ENCODE measurements around the gene KRTAP4-11. TPM values are rescaled to one million over a fixed set of nuclear protein-coding genes. Genes with fewer than 3 reads are reported as not detected.
"Not testable (repeated sequence)": the region's sequence is repeated elsewhere in the genome, so short reads cannot be mapped to it uniquely, and the experiment has no call there.

Gene KRTAP4-11
- total and polyA plus RNA-seq, 2 of the 8 experiments (the other 6 are each of a cell fraction or from before 2014, with no cell fraction given), result not detected

DNA sequence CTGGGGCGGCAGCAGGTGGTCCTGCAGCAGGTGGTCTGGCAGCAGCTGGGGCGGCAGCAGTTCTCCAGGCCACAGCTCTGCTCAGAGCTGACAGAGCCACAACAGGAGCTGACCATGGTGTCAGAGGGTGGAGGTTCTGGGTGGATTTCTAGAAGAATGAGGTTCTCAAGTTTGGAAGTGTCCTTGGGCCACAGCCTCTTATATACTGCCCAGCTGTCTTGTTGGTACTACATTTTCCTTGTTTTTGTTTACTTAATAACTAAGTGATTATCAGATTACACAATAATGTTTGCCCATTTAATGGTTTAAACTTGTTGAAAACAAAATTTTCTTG, 31.4 kb upstream of the KRTAP4-11 start, which contains the start of gene KRTAP4-5 (continued):
- TF ChIP-seq SP2 (IDR thresholded peaks at IDR 0.05; ENCODE audit: low read length) (no peak), SUZ12 (IDR thresholded peaks at IDR 0.05; ENCODE audit: low read length) (no peak), CHD2 (IDR thresholded peaks at IDR 0.05; ENCODE audit: low read length) (no peak), BRCA1 (IDR thresholded peaks at IDR 0.05; ENCODE audit: low read depth, low read length) (no peak), CEBPB (IDR thresholded peaks at IDR 0.05; ENCODE audit: low read depth, low read length) (no peak)

- H3K23me2 ChIP-seq (ENCODE audit: low read depth, low read length); POLR2A ChIA-PET (ENCODE audit: partially characterized antibody); H4K8ac ChIP-seq (ENCODE audit: extremely low read depth, insufficient read depth, low read length); H3K18ac ChIP-seq (ENCODE audit: extremely low read depth, low read length); H2BK120ac ChIP-seq (replicated peaks; ENCODE audit: low read depth, low read length); H4K20me1 ChIP-seq (replicated peaks in 1 of 2; ENCODE audit: control insufficient read depth in 1 of 2, insufficient read depth in 2 of 2, low read length in 2 of 2); H2BK15ac ChIP-seq (ENCODE audit: low read length); H3K27ac ChIP-seq (ENCODE audit: low read depth, low read length); H3K9ac ChIP-seq (replicated peaks in 1 of 4; ENCODE audit: extremely low read depth in 1 of 4, low read depth in 3 of 4, low read length in 3 of 4); H3K36me3 ChIP-seq (ENCODE audit: control insufficient read depth in 2 of 4, insufficient read depth in 4 of 4, low read length in 3 of 4); H2AK5ac ChIP-seq (ENCODE audit: low read depth, low read length); H2BK5ac ChIP-seq (ENCODE audit: low read depth, low read length); H3K27me3 ChIP-seq (replicated peaks in 1 of 4; ENCODE audit: control insufficient read depth in 3 of 4, extremely low read depth in 1 of 4, insufficient read depth in 3 of 4, low read length in 3 of 4); H3K79me2 ChIP-seq (ENCODE audit: control insufficient read depth in 1 of 2, insufficient read depth in 2 of 2, low read length in 2 of 2); H2AFZ ChIP-seq (ENCODE audit: low read length); H4K5ac ChIP-seq (ENCODE audit: insufficient read length, low read depth, low read length); H3K56ac ChIP-seq (replicated peaks; ENCODE audit: insufficient read length, low read depth, low read length); H3K4ac ChIP-seq (replicated peaks; ENCODE audit: insufficient read length, low read depth, low read length); H3K9me3 ChIP-seq (ENCODE audit: insufficient read depth in 2 of 2, low read depth in 1 of 2, low read length in 1 of 2); H3K79me1 ChIP-seq (ENCODE audit: low read depth, low read length); H3K23ac ChIP-seq (ENCODE audit: insufficient read length); H3K4me1 ChIP-seq (replicated peaks in 1 of 4; ENCODE audit: control insufficient read depth in 3 of 4, insufficient read depth in 4 of 4, low read length in 3 of 4); H2BK20ac ChIP-seq (ENCODE audit: low read length); H3K4me2 ChIP-seq (ENCODE audit: insufficient read depth in 1 of 2, low read depth in 2 of 2, low read length in 2 of 2); H3K4me3 ChIP-seq (ENCODE audit: extremely low read depth in 1 of 4, insufficient read depth in 2 of 4, low read depth in 3 of 4, low read length in 4 of 4); H3K14ac ChIP-seq (ENCODE audit: insufficient read length); FAIRE-seq; H2BK12ac ChIP-seq (ENCODE audit: low read depth, low read length); DNase-seq (ENCODE audit: low read depth in 1 of 2, low spot score in 2 of 2); H4K91ac ChIP-seq (replicated peaks; ENCODE audit: insufficient read length, low read length): not testable (repeated sequence)
- WGBS, 2 experiments (ENCODE audit: extremely low coverage in 1 of 2, insufficient coverage in 1 of 2, insufficient read length in 1 of 2, insufficient replicate concordance in 2 of 2, low coverage in 1 of 2, low lambda C conversion rate in 2 of 2, missing lambda C conversion rate in 1 of 2), result 86% methylated on average over 10 of the region's 10 CpGs; no CpG with 5 or more reads in 1 of the 2 experiments
- CTCF ChIA-PET (ENCODE audit: partially characterized antibody), result interaction anchor here (0.9 kb wide), 2 partner anchors 8 to 27 kb away, joined by 3 read pairs; no protein-coding TSS in a partner anchor
These were observed 30.9 kb upstream of the KRTAP4-11 start for GRCh38 chr17:41148971-41149651.
